ENCODE data around the gene AKT3.

GRCh38 chr1:243505986-243506689 lies 343.9 kb downstream of the AKT3 start:
- TF ChIP-seq CTCF (IDR thresholded peaks at IDR 0.05) = no peak
- TF ChIP-seq POLR2A (IDR thresholded peaks at IDR 0.05; ENCODE audit: low read length) = no peak
- TF ChIP-seq MAX (IDR thresholded peaks at IDR 0.05) = no peak
- no peak for TF ChIP-seq CEBPB (IDR thresholded peaks at IDR 0.05)
- TF ChIP-seq CBX2 (IDR thresholded peaks at IDR 0.05; ENCODE audit: borderline replicate concordance, low read depth) = no peak
- no peak for TF ChIP-seq ESRRA (IDR thresholded peaks at IDR 0.05; ENCODE audit: borderline replicate concordance, low read length)
- TF ChIP-seq HMGXB4 (CRISPR knock-in tag; IDR thresholded peaks at IDR 0.05; ENCODE audit: borderline replicate concordance) = no peak
- no peak for TF ChIP-seq HDAC2 (IDR thresholded peaks at IDR 0.05)

Data from A549 (cell line).